ENCODE measurements around the gene FLNA. TPM values are rescaled to one million over a fixed set of nuclear protein-coding genes. Genes with fewer than 3 reads are reported as not detected.
A peak's percentile ranks its signal among the peaks of the same experiment; 100 is the strongest.

FLNA gene
- total RNA-seq, 1 donor from 2014 or later = 2,809 TPM

DNA sequence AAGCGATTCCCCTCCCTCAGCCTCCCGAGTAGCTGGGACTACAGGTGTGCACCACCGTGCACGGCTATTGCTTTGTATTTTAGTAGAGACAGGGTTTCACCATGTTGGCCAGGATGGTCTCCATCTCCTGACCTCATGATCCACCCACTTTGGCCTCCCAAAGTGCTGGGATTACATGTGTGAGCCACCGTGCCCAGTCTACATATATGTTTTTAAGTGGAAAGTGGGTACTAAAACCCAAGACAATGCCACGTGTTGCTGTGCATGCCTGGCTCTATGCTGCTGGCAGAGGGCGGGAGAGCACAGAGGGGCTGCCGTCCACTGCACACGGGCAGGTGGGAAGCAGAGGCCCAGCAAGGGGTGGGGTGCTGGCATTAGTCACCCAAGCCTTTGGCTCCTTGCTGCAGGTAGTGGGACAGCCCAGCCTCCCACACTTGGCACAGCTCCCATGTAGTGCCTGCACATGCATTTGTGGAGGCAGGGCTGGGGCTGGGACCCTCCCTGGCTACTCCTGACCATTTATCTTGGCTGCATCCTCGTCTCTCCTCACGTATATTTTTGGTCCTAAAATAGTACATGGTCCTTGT is 8.1 kb upstream of the FLNA start:
- Mint-ChIP-seq H3K4me3 (ENCODE audit: unreplicated experiment) (no peak overlapping the region), H3K36me3 (ENCODE audit: low read depth, unreplicated experiment) (no peaks in the 10 kb centered on the region), H3K4me1 (ENCODE audit: low read depth, unreplicated experiment) (peaks cover 4% of the 10 kb centered on the region), H3K27me3 (ENCODE audit: low read depth, unreplicated experiment) (no peaks in the 10 kb centered on the region), H3K27ac (ENCODE audit: unreplicated experiment) (no peak overlapping the region), H3K9me3 (ENCODE audit: unreplicated experiment) (no peaks in the 10 kb centered on the region)
- Histone ChIP-seq H3K9me3 (ENCODE audit: insufficient read depth, low read depth, low read length) (no peaks in the 10 kb centered on the region), H3K27me3 (ENCODE audit: insufficient read depth, low read length) (no peaks in the 10 kb centered on the region), H2AFZ (ENCODE audit: low read depth, low read length) (no peak overlapping the region), H3K27ac (ENCODE audit: low read depth, low read length) (no peak overlapping the region), H3K36me3 (ENCODE audit: insufficient read depth, low read length) (no peaks in the 10 kb centered on the region), H3K4me3 (ENCODE audit: insufficient read depth, low read depth, low read length) (no peak overlapping the region), H3K4me2 (ENCODE audit: low read length) (no peak overlapping the region), H3K4me1 (ENCODE audit: insufficient read depth, low read length) (peaks cover 12% of the 10 kb centered on the region), H4K20me1 (ENCODE audit: insufficient read depth, low read length) (peaks cover 24% of the 10 kb centered on the region), H3K79me2 (ENCODE audit: insufficient read depth, low read length) (peaks cover 18% of the 10 kb centered on the region), H3K9ac (ENCODE audit: low read length) (no peak overlapping the region)
- no peak for DNase-seq (ENCODE audit: low read depth)
- FAIRE-seq = no peak
- TF ChIP-seq EZH2 (IDR thresholded peaks at IDR 0.05; ENCODE audit: insufficient read depth, low read length) (no peak), CTCF (IDR thresholded peaks at IDR 0.05; ENCODE audit: insufficient read depth, low read depth, low read length) (no peak)

GRCh38 chrX:154381271-154381670 is 6.8 kb upstream of the FLNA start:
- DNase-seq (ENCODE audit: low read depth) (no peak), FAIRE-seq (no peak)
- Histone ChIP-seq H4K20me1 (ENCODE audit: insufficient read depth, low read length) (peaks cover 24% of the 10 kb centered on the region), H3K4me1 (ENCODE audit: insufficient read depth, low read length) (peaks cover 12% of the 10 kb centered on the region), H3K9ac (ENCODE audit: low read length) (no peak overlapping the region), H2AFZ (ENCODE audit: low read depth, low read length) (no peak overlapping the region), H3K79me2 (ENCODE audit: insufficient read depth, low read length) (peaks cover 28% of the 10 kb centered on the region), H3K9me3 (ENCODE audit: insufficient read depth, low read depth, low read length) (no peaks in the 10 kb centered on the region), H3K36me3 (ENCODE audit: insufficient read depth, low read length) (no peaks in the 10 kb centered on the region), H3K27ac (ENCODE audit: low read depth, low read length) (no peak overlapping the region), H3K4me3 (ENCODE audit: insufficient read depth, low read depth, low read length) (no peak overlapping the region), H3K27me3 (ENCODE audit: insufficient read depth, low read length) (no peaks in the 10 kb centered on the region), H3K4me2 (ENCODE audit: low read length) (no peak overlapping the region)
- H3K27ac Mint-ChIP-seq (ENCODE audit: unreplicated experiment) = no peak overlapping the region
- H3K4me3 Mint-ChIP-seq (ENCODE audit: unreplicated experiment) = no peak overlapping the region
- H3K9me3 Mint-ChIP-seq (ENCODE audit: unreplicated experiment) = no peaks in the 10 kb centered on the region
- peaks cover 7% of the 10 kb centered on the region for H3K4me1 Mint-ChIP-seq (ENCODE audit: low read depth, unreplicated experiment)
- TF ChIP-seq CTCF (IDR thresholded peaks at IDR 0.05; ENCODE audit: insufficient read depth, low read depth, low read length) (no peak), EZH2 (IDR thresholded peaks at IDR 0.05; ENCODE audit: insufficient read depth, low read length) (no peak)
- no peaks in the 10 kb centered on the region for H3K27me3 Mint-ChIP-seq (ENCODE audit: low read depth, unreplicated experiment)
- no peaks in the 10 kb centered on the region for H3K36me3 Mint-ChIP-seq (ENCODE audit: low read depth, unreplicated experiment)

GRCh38 chrX:154380787-154381186 is 6.4 kb upstream of the FLNA start:
- no peaks in the 10 kb centered on the region for H3K36me3 Mint-ChIP-seq (ENCODE audit: low read depth, unreplicated experiment)
- no peaks in the 10 kb centered on the region for H3K27me3 Mint-ChIP-seq (ENCODE audit: low read depth, unreplicated experiment)
- H3K79me2 ChIP-seq (ENCODE audit: insufficient read depth, low read length) = peaks cover 28% of the 10 kb centered on the region
- H3K4me1 Mint-ChIP-seq (ENCODE audit: low read depth, unreplicated experiment) = peaks cover 7% of the 10 kb centered on the region
- H3K27me3 ChIP-seq (ENCODE audit: insufficient read depth, low read length) = no peaks in the 10 kb centered on the region
- FAIRE-seq (no peak), DNase-seq (ENCODE audit: low read depth) (no peak)
- no peak for TF ChIP-seq EZH2 (IDR thresholded peaks at IDR 0.05; ENCODE audit: insufficient read depth, low read length)
- no peak for TF ChIP-seq CTCF (IDR thresholded peaks at IDR 0.05; ENCODE audit: insufficient read depth, low read depth, low read length)
- no peaks in the 10 kb centered on the region for H3K36me3 ChIP-seq (ENCODE audit: insufficient read depth, low read length)
- peaks cover 12% of the 10 kb centered on the region for H3K4me1 ChIP-seq (ENCODE audit: insufficient read depth, low read length)
- H3K9me3 ChIP-seq (ENCODE audit: insufficient read depth, low read depth, low read length) = no peaks in the 10 kb centered on the region
- peak overlapping the region; percentile 93 for H3K4me2 ChIP-seq (ENCODE audit: low read length)
- H3K9ac ChIP-seq (ENCODE audit: low read length) = peak overlapping the region; percentile 98
- H3K4me3 Mint-ChIP-seq (ENCODE audit: unreplicated experiment) = peak overlapping the region; percentile 92
- H3K9me3 Mint-ChIP-seq (ENCODE audit: unreplicated experiment) = no peaks in the 10 kb centered on the region
- peak overlapping the region; percentile 26 for H3K27ac Mint-ChIP-seq (ENCODE audit: unreplicated experiment)
- H3K27ac ChIP-seq (ENCODE audit: low read depth, low read length) = no peak overlapping the region
- no peak overlapping the region for H2AFZ ChIP-seq (ENCODE audit: low read depth, low read length)
- H3K4me3 ChIP-seq (ENCODE audit: insufficient read depth, low read depth, low read length) = peak overlapping the region; percentile 69
- peaks cover 24% of the 10 kb centered on the region for H4K20me1 ChIP-seq (ENCODE audit: insufficient read depth, low read length)

Data from astrocyte (in vitro differentiated cells and primary cell).